Effector memory CD8-positive, alpha-beta T cell (primary cell): ENCODE data around the gene CUZD1.
"Not testable (repeated sequence)": the region's sequence is repeated elsewhere in the genome, so short reads cannot be mapped to it uniquely, and the experiment has no call there.

ENCODE experiments used
- ATAC-seq: fragments of 150-1000 bp; cut with Tn5 transposase; replicated peaks from 2 replicates; pipeline ENCODE4 v1.10.0; 2021; ENCODE audit warnings: mild to moderate bottlenecking, moderate library complexity
- DNase-seq, 3 experiments: peaks; one replicate each; pipeline ENCODE4 v3.0.0; 2021
- H3K27ac Mint-ChIP-seq, 2 donors: one replicate each; pipeline ENCODE4 v1.8.0; 2022; ENCODE audit warnings: mild to moderate bottlenecking in 2 of 2, mixed read lengths in 2 of 2, moderate library complexity in 2 of 2
- H3K27me3 Mint-ChIP-seq, 2 donors: one replicate each; pipeline ENCODE4 v1.8.0; 2022; ENCODE audit warnings: mixed read lengths in 2 of 2
- H3K36me3 Mint-ChIP-seq: one replicate; pipeline ENCODE4 v1.8.0; 2022; ENCODE audit warnings: mild to moderate bottlenecking, moderate library complexity, mixed read lengths; ENCODE audit not compliant: insufficient read depth
- H3K4me1 Mint-ChIP-seq, 2 donors: one replicate each; pipeline ENCODE4 v1.8.0; 2022; ENCODE audit warnings: low read depth in 2 of 2, mixed read lengths in 2 of 2
- H3K4me3 Mint-ChIP-seq, 2 donors: one replicate each; pipeline ENCODE4 v1.8.0; 2022; ENCODE audit warnings: mild to moderate bottlenecking in 2 of 2, mixed read lengths in 2 of 2, moderate library complexity in 2 of 2
- H3K9me3 Mint-ChIP-seq, 2 donors: one replicate each; pipeline ENCODE4 v1.8.0; 2022; ENCODE audit warnings: mixed read lengths in 2 of 2

Gene CUZD1

GRCh38 chr10:122864901-122865300, 19.2 kb upstream of the CUZD1 start:
- DNase-seq: no peak

GRCh38 chr10:122864194-122864592, 18.5 kb upstream of the CUZD1 start:
- Mint-ChIP-seq H3K9me3 (no peaks in the 10 kb centered on the region), H3K36me3 (no peaks in the 10 kb centered on the region), H3K27ac (no peak overlapping the region), H3K27me3 (no peaks in the 10 kb centered on the region), H3K4me1 (peaks cover 14 to 34% of the 10 kb centered on the region in 2 donors), H3K4me3 (no peak overlapping the region)
- DNase-seq (no peak), ATAC-seq (no peak)

More at GRCh38 chr10:122864901-122865300, 19.2 kb upstream of the CUZD1 start:
- Mint-ChIP-seq H3K4me3 (no peak overlapping the region), H3K27ac (no peak overlapping the region), H3K36me3 (no peaks in the 10 kb centered on the region), H3K4me1 (peaks cover 20 to 42% of the 10 kb centered on the region in 2 donors), H3K9me3 (no peaks in the 10 kb centered on the region), H3K27me3 (no peaks in the 10 kb centered on the region)
- ATAC-seq: no peak

DNA sequence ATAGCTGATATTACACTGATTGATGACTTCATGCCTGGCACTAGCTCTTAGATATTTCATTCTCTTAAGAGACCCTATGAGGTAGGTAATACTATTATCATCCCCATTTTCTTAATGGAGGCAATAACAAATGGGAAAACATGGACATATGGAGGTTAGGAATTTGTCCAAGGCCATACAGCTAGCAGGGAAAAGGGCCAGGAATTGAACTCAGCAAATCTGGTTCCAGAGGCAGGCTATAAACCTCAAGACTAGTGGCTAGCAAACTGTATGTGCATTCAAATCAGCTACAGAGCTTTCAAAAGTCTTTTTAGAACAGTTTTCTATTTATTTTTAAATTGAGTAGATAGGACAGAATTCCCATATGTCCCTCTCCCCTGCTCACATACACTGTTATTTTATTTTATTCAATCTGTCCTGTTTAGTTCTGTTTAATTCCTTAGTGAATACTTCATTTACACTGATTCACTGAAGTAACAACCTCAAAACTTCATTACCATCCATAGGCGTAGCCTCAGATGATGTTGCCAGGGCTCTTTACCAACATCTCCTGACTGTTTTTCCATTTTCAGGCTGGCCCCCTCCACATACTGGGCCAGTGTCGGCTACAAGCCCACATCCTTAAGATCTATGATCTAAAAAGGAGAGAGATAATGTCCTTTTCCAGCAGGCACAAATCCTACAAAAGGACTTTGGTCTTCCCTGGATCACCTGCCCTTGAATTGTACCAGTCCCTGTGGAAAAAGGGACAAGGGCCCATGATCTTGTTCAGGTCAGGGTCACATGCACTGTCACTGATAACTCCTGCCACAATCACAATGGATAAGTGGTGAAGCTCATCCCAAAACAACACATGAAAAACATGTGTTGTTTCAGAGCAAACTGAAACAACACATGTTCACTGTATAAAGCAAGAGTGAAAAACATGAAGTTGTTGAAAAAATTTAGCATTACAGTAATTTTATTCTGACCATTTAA, 17.8 kb upstream of the CUZD1 start:
- Mint-ChIP-seq H3K4me3 (no peak overlapping the region), H3K4me1 (peaks cover 14 to 30% of the 10 kb centered on the region in 2 donors), H3K27ac (no peak overlapping the region), H3K36me3 (no peaks in the 10 kb centered on the region), H3K9me3 (no peaks in the 10 kb centered on the region), H3K27me3 (no peaks in the 10 kb centered on the region)
- ATAC-seq (no peak), DNase-seq (no peak)

DNA sequence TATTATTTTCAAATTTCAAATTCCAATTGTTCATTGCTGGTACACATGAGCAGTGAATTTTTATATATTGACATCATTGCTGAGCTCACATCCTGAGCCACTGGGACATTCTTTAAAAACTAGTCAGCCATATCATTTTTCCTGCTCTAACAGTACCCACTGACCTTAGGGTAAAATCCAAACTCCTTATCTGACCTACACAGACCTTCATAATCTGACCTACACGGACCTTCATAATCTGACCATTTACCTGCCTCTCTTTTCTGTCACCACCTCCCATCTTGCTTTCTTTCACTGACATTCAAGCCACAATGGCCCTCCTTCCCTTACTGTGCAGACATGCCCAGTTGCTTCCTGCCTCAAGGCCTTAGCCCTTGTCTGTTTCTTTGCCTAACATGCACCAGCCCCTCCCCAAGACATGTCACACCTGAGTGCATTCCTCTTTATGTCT, 16.1 kb upstream of the CUZD1 start:
- peak overlapping the region in 1 of 2 donors; percentile 2 for H3K27ac Mint-ChIP-seq
- H3K27me3 Mint-ChIP-seq: no peaks in the 10 kb centered on the region
- H3K36me3 Mint-ChIP-seq: no peaks in the 10 kb centered on the region
- ATAC-seq: no peak
- no peak for DNase-seq
- no peaks in the 10 kb centered on the region for H3K9me3 Mint-ChIP-seq
- H3K4me3 Mint-ChIP-seq: no peak overlapping the region
- peaks cover 11 to 27% of the 10 kb centered on the region in 2 donors for H3K4me1 Mint-ChIP-seq

DNA sequence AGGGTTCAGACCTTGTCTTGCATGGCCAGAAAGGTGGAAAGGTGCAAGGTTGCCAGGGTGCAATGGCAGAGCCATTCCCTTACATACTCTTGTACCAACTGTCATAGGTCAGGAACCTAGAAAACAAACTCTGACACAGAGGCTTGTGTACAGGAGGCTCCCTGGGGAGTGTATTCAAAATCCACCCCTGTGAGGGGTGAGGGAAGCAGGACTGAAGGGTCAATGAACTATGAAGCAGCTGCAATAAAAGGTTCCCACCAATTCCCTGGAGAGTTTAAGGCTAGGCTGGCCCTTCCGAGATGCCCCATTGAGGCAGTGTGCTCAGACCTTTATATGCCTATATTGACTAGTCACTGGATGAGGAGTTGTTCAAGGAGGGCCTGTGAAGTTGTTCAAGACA, 13.9 kb upstream of the CUZD1 start:
- H3K9me3 Mint-ChIP-seq: no peaks in the 10 kb centered on the region
- no peaks in the 10 kb centered on the region for H3K27me3 Mint-ChIP-seq
- H3K36me3 Mint-ChIP-seq: no peaks in the 10 kb centered on the region
- DNase-seq (no peak), ATAC-seq (no peak)
- no peak overlapping the region for H3K4me3 Mint-ChIP-seq
- H3K4me1 Mint-ChIP-seq: peaks cover 7 to 22% of the 10 kb centered on the region in 2 donors
- no peak overlapping the region for H3K27ac Mint-ChIP-seq

DNA sequence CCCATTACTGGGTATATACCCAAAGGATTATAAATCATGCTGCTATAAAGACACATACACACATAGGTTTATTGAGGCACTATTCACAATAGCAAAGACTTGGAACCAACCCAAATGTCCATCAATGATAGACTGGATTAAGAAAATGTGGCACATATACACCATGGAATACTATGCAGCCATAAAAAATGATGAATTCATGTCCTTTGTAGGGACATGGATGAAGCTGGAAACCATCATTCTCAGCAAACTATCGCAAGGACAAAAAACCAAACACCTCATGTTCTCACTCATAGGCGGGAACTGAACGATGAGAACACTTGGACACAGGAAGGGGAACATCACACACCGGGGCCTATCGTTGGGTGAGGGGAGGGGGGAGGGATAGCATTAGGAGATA, 12.4 kb upstream of the CUZD1 start:
- DNase-seq, H3K9me3 Mint-ChIP-seq, ATAC-seq, H3K4me3 Mint-ChIP-seq, H3K27ac Mint-ChIP-seq, H3K27me3 Mint-ChIP-seq, H3K36me3 Mint-ChIP-seq: not testable (repeated sequence)
- peaks cover 4 to 25% of the 10 kb centered on the region in 2 donors for H3K4me1 Mint-ChIP-seq

DNA sequence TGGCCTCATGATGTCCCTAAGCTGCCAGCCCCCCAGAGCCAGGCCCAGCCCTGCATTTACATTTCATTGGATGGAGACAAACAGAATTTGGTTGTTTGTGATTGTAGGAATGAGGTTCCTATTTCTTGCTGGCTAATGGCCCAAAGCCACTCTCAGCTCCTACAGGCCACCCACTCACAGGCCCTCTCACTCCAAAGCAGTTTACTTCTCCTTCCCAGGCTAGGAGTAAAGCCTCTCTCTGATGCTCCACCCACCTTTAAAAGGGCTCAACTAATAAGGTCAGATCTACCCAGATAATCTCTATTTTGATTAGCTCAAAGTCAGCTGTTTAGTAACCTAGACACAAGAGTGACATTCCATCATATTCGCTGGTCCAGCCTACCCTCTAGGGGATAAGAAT, 11.2 kb upstream of the CUZD1 start:
- H3K36me3 Mint-ChIP-seq: peaks cover 3% of the 10 kb centered on the region
- DNase-seq (no peak), ATAC-seq (no peak)
- peaks cover 4 to 22% of the 10 kb centered on the region in 2 donors for H3K4me1 Mint-ChIP-seq
- H3K27me3 Mint-ChIP-seq: no peaks in the 10 kb centered on the region
- H3K4me3 Mint-ChIP-seq: no peak overlapping the region
- peak overlapping the region in 1 of 2 donors; percentile 16 for H3K27ac Mint-ChIP-seq
- H3K9me3 Mint-ChIP-seq: no peaks in the 10 kb centered on the region

DNA sequence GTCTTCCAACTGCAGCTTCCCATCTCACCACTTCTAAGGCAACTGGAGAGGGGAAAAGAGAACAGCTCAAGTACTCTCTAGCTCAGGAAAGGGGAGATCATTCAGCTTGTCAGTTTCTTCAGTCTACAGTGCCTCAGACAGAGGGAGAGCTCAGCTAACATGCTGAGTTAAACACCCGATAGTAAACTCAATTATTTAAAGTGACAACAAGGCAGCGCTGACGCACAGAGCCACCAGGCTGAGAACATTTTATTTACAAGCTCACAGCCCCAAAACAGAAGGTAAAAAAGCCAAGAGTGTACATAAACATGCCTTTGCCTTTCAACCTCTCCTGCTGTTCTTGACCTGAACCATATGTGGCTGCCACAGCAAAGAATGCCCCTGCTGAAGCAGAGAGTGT, 10.1 kb upstream of the CUZD1 start:
- H3K36me3 Mint-ChIP-seq: peaks cover 3% of the 10 kb centered on the region
- peak overlapping the region in 1 of 2 donors; percentile 72 for H3K27ac Mint-ChIP-seq
- no peaks in the 10 kb centered on the region for H3K9me3 Mint-ChIP-seq
- H3K27me3 Mint-ChIP-seq: no peaks in the 10 kb centered on the region
- no peak overlapping the region for H3K4me3 Mint-ChIP-seq
- DNase-seq (no peak), ATAC-seq (no peak)
- H3K4me1 Mint-ChIP-seq: peaks cover 4 to 19% of the 10 kb centered on the region in 2 donors

- H3K9me3 Mint-ChIP-seq: no peaks in the 10 kb centered on the region
- H3K27me3 Mint-ChIP-seq: no peaks in the 10 kb centered on the region
- H3K4me1 Mint-ChIP-seq: peaks cover 6 to 19% of the 10 kb centered on the region in 2 donors
- H3K36me3 Mint-ChIP-seq: peaks cover 9% of the 10 kb centered on the region
- H3K4me3 Mint-ChIP-seq: no peak overlapping the region
- ATAC-seq: no peak
- peak overlapping the region in 1 of 2 donors; percentile 72 for H3K27ac Mint-ChIP-seq
- DNase-seq: no peak
Observed at GRCh38 chr10:122854648-122855047, 9.0 kb upstream of the CUZD1 start.

- peaks cover 6 to 19% of the 10 kb centered on the region in 2 donors for H3K4me1 Mint-ChIP-seq
- ATAC-seq (no peak), DNase-seq (no peak)
- H3K9me3 Mint-ChIP-seq: no peaks in the 10 kb centered on the region
- peaks cover 9% of the 10 kb centered on the region for H3K36me3 Mint-ChIP-seq
- H3K4me3 Mint-ChIP-seq: no peak overlapping the region
- peak overlapping the region in 1 of 2 donors; percentile 45 for H3K27ac Mint-ChIP-seq
- H3K27me3 Mint-ChIP-seq: no peaks in the 10 kb centered on the region
Observed at GRCh38 chr10:122853665-122854313, 8.1 kb upstream of the CUZD1 start.

GRCh38 chr10:122852261-122852660, 6.6 kb upstream of the CUZD1 start:
- Mint-ChIP-seq H3K9me3 (no peaks in the 10 kb centered on the region), H3K4me1 (peaks cover 6 to 17% of the 10 kb centered on the region in 2 donors), H3K27me3 (no peaks in the 10 kb centered on the region), H3K4me3 (no peak overlapping the region), H3K27ac (no peak overlapping the region), H3K36me3 (peaks cover 10% of the 10 kb centered on the region)
- ATAC-seq (no peak), DNase-seq (no peak)

- H3K4me1 Mint-ChIP-seq: peaks cover 4 to 8% of the 10 kb centered on the region in 2 donors
- H3K27me3 Mint-ChIP-seq: no peaks in the 10 kb centered on the region
- H3K4me3 Mint-ChIP-seq: no peak overlapping the region
- ATAC-seq: no peak
- peaks cover 0 to 3% of the 10 kb centered on the region in 2 donors for H3K9me3 Mint-ChIP-seq
- peaks cover 11% of the 10 kb centered on the region for H3K36me3 Mint-ChIP-seq
- no peak for DNase-seq
- no peak overlapping the region for H3K27ac Mint-ChIP-seq
Observed at GRCh38 chr10:122850705-122851640, 5.3 kb upstream of the CUZD1 start.
